Endodermal cell (in vitro differentiated cells): ENCODE results near the gene ANKRD40. TPM values are rescaled to one million over a fixed set of nuclear protein-coding genes. Genes with fewer than 3 reads are reported as not detected.

Experiments used
- DNase-seq: peaks from one replicate; pipeline ENCODE4 v3.0.0-alpha.2; 2017
- H3K27ac ChIP-seq: 2 replicates; pipeline ENCODE4 v1.5.1; 2013; ENCODE audit warnings: mild to moderate bottlenecking, low read depth, low read length, moderate library complexity
- H3K27me3 ChIP-seq: 2 replicates; pipeline ENCODE4 v1.6.1; 2013; ENCODE audit warnings: mild to moderate bottlenecking, low read length, moderate library complexity; ENCODE audit not compliant: insufficient read depth, control insufficient read depth, poor library complexity, severe bottlenecking
- H3K36me3 ChIP-seq: 2 replicates; pipeline ENCODE4 v1.7.0; 2013; ENCODE audit warnings: mild to moderate bottlenecking, low read length, moderate library complexity; ENCODE audit not compliant: control insufficient read depth, insufficient read depth
- H3K4me1 ChIP-seq: one replicate; pipeline ENCODE4 v1.7.0; 2013; ENCODE audit warnings: low read length; ENCODE audit not compliant: control insufficient read depth, insufficient read depth
- H3K4me3 ChIP-seq: 2 replicates; pipeline ENCODE4 v1.5.1; 2013; ENCODE audit warnings: mild to moderate bottlenecking, low read length, moderate library complexity
- H3K9ac ChIP-seq: 2 replicates; pipeline ENCODE4 v1.6.1; 2013; ENCODE audit warnings: mild to moderate bottlenecking, low read length, moderate library complexity; ENCODE audit not compliant: poor library complexity, severe bottlenecking; ENCODE audit errors: extremely low read depth
- H3K9me3 ChIP-seq: 2 replicates; pipeline ENCODE4 v1.6.1; 2013; ENCODE audit warnings: mild to moderate bottlenecking, low read length, moderate library complexity; ENCODE audit not compliant: control insufficient read depth
- H3K27ac Mint-ChIP-seq: 2 replicates; pipeline ENCODE4 v1.8.0; 2020; ENCODE audit warnings: mixed read lengths
- H3K27me3 Mint-ChIP-seq: 2 replicates; pipeline ENCODE4 v1.8.0; 2021; ENCODE audit warnings: mild to moderate bottlenecking, mixed read lengths; ENCODE audit not compliant: insufficient read depth
- H3K36me3 Mint-ChIP-seq: 2 replicates; pipeline ENCODE4 v1.8.0; 2020; ENCODE audit warnings: low read depth, mixed read lengths
- H3K4me1 Mint-ChIP-seq: 2 replicates; pipeline ENCODE4 v1.8.0; 2020; ENCODE audit warnings: mixed read lengths
- H3K4me3 Mint-ChIP-seq: 2 replicates; pipeline ENCODE4 v1.8.0; 2020; ENCODE audit warnings: mild to moderate bottlenecking, moderate library complexity, mixed read lengths
- H3K9me3 Mint-ChIP-seq: 2 replicates; pipeline ENCODE4 v1.8.0; 2020; ENCODE audit warnings: mild to moderate bottlenecking, mixed read lengths
- CTCF ChIP-seq: fragments of 200-600 bp; sonication (generic); conservative IDR thresholded peaks from 2 replicates; pipeline ENCODE4 v1.5.0; 2021; ENCODE audit warnings: antibody characterized with exemption, mild to moderate bottlenecking
- WGBS, 2 experiments: methylation state at CpG; one replicate each; pipeline versions ENCODE4 v1.1.5 to v1.1.7; 2013; ENCODE audit warnings: missing lambda C conversion rate in 2 of 2, mixed read lengths in 1 of 2; ENCODE audit not compliant: insufficient coverage in 1 of 2, insufficient read length in 1 of 2; 5-methylcytosine and 5-hydroxymethylcytosine counted together
- total RNA-seq, 2 donors: library from RNA; stranded (reverse); fragmentation: NEBNext Ultra II Directional in 1 of 2; extraction: Animal tissue kit (Norgen Biotek cat#: 25700) in 1 of 2; gene quantifications; 2 replicates in 1 of 2; 3 replicates in 1 of 2; pipeline ENCODE4 v1.2.1, GENCODE V29; 2021

The ANKRD40 gene
- total RNA-seq, 2 donors from 2014 or later: 44.9 to 60.3 TPM

GRCh38 chr17:50684288-50684611 lies 23.5 kb downstream of the ANKRD40 start:
- Mint-ChIP-seq H3K27ac (peak overlapping the region; percentile 65), H3K27me3 (no peaks in the 10 kb centered on the region), H3K36me3 (no peaks in the 10 kb centered on the region), H3K9me3 (no peaks in the 10 kb centered on the region), H3K4me1 (peaks cover 18% of the 10 kb centered on the region), H3K4me3 (no peak overlapping the region)
- TF ChIP-seq CTCF: peak; percentile 13
- Histone ChIP-seq H3K9ac (no peak overlapping the region), H3K4me3 (no peak overlapping the region), H3K36me3 (no peaks in the 10 kb centered on the region), H3K4me1 (peaks cover 8% of the 10 kb centered on the region), H3K27me3 (no peaks in the 10 kb centered on the region), H3K27ac (no peak overlapping the region), H3K9me3 (no peaks in the 10 kb centered on the region)
- DNase-seq: no peak
- WGBS, 2 experiments: 94 to 97% methylated on average over 4 to 5 of the region's 5 CpGs

- no peak for TF ChIP-seq CTCF
- no peak overlapping the region for H3K4me3 Mint-ChIP-seq
- WGBS, 2 experiments: 93 to 95% methylated on average over 10 to 28 of the region's 28 CpGs
- no peaks in the 10 kb centered on the region for H3K27me3 Mint-ChIP-seq
- peaks cover 18% of the 10 kb centered on the region for H3K4me1 Mint-ChIP-seq
- Histone ChIP-seq H3K4me1 (peaks cover 8% of the 10 kb centered on the region), H3K9ac (no peak overlapping the region), H3K36me3 (no peaks in the 10 kb centered on the region), H3K4me3 (no peak overlapping the region), H3K27ac (no peak overlapping the region), H3K9me3 (no peaks in the 10 kb centered on the region), H3K27me3 (no peaks in the 10 kb centered on the region)
- H3K36me3 Mint-ChIP-seq: no peaks in the 10 kb centered on the region
- no peak for DNase-seq
- H3K9me3 Mint-ChIP-seq: no peaks in the 10 kb centered on the region
- H3K27ac Mint-ChIP-seq: peak overlapping the region; percentile 29
Observed at GRCh38 chr17:50683434-50684287, 24.1 kb downstream of the ANKRD40 start.

GRCh38 chr17:50682938-50683337 lies 24.8 kb downstream of the ANKRD40 start:
- TF ChIP-seq CTCF: no peak
- Histone ChIP-seq H3K27ac (no peak overlapping the region), H3K4me3 (no peak overlapping the region), H3K9me3 (no peaks in the 10 kb centered on the region), H3K27me3 (no peaks in the 10 kb centered on the region), H3K9ac (no peak overlapping the region), H3K36me3 (no peaks in the 10 kb centered on the region), H3K4me1 (peaks cover 8% of the 10 kb centered on the region)
- DNase-seq: no peak
- Mint-ChIP-seq H3K4me3 (no peak overlapping the region), H3K27me3 (no peaks in the 10 kb centered on the region), H3K4me1 (peaks cover 18% of the 10 kb centered on the region), H3K9me3 (no peaks in the 10 kb centered on the region), H3K27ac (peak overlapping the region; percentile 29), H3K36me3 (no peaks in the 10 kb centered on the region)
- 92 to 93% methylated on average over 3 of the region's 3 CpGs for WGBS, 2 experiments
